HEK293T (cell line): ENCODE results near the gene WDR5B.

Experiments
- BHLHE40 ChIP-seq: fragments of 450-650 bp; IDR thresholded peaks from 2 replicates; pipeline ENCODE4 v1.6.1; 2016; ENCODE audit warnings: mild to moderate bottlenecking, moderate library complexity, borderline replicate concordance
- CTBP1 ChIP-seq: fragments of 450-650 bp; IDR thresholded peaks from 2 replicates; pipeline ENCODE4 v1.6.1; 2016; ENCODE audit warnings: borderline replicate concordance
- SP1 ChIP-seq: fragments of 450-650 bp; IDR thresholded peaks from 2 replicates; pipeline ENCODE4 v1.6.1; 2017
- TF ChIP-seq, protein P1 (sequence below): fragments of 450-650 bp; IDR thresholded peaks from 2 replicates; pipeline ENCODE4 v1.6.1; 2016

- TF ChIP-seq BHLHE40, result no peak
- no peak for TF ChIP-seq SP1
- TF ChIP-seq, protein P1, sequence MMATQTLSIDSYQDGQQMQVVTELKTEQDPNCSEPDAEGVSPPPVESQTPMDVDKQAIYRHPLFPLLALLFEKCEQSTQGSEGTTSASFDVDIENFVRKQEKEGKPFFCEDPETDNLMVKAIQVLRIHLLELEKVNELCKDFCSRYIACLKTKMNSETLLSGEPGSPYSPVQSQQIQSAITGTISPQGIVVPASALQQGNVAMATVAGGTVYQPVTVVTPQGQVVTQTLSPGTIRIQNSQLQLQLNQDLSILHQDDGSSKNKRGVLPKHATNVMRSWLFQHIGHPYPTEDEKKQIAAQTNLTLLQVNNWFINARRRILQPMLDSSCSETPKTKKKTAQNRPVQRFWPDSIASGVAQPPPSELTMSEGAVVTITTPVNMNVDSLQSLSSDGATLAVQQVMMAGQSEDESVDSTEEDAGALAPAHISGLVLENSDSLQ, result no peak
- TF ChIP-seq CTBP1, result no peak
These were observed 6.0 kb upstream of the WDR5B start for GRCh38 chr3:122421836-122422235.
